Liver (tissue), 3 donors: ENCODE results near the gene MYRFL.

ENCODE experiments used
- RAD21 ChIP-seq, 2 donors: IDR thresholded peaks; 2 replicates each; pipeline ENCODE4 v1.6.1; 2016; ENCODE audit warnings: antibody characterized with exemption in 2 of 2, mild to moderate bottlenecking in 2 of 2
- TF ChIP-seq, protein P1 (sequence below): fragments of 150-350 bp; IDR thresholded peaks from 2 replicates; pipeline ENCODE4 v1.5.1; 2017; ENCODE audit warnings: improper control_type of control experiment, low read depth, low read length; ENCODE audit not compliant: missing input control
- donor health status: healthy.
- donor health status: healthy.

- TF ChIP-seq, protein P1, sequence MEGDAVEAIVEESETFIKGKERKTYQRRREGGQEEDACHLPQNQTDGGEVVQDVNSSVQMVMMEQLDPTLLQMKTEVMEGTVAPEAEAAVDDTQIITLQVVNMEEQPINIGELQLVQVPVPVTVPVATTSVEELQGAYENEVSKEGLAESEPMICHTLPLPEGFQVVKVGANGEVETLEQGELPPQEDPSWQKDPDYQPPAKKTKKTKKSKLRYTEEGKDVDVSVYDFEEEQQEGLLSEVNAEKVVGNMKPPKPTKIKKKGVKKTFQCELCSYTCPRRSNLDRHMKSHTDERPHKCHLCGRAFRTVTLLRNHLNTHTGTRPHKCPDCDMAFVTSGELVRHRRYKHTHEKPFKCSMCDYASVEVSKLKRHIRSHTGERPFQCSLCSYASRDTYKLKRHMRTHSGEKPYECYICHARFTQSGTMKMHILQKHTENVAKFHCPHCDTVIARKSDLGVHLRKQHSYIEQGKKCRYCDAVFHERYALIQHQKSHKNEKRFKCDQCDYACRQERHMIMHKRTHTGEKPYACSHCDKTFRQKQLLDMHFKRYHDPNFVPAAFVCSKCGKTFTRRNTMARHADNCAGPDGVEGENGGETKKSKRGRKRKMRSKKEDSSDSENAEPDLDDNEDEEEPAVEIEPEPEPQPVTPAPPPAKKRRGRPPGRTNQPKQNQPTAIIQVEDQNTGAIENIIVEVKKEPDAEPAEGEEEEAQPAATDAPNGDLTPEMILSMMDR = no peak
- TF ChIP-seq RAD21 (IDR thresholded peaks at IDR 0.05) = no peak
Observed at GRCh38 chr12:70002912-70003255, 177.9 kb downstream of the MYRFL start.
